A549 (cell line): ENCODE data around the gene STRADA. TPM values are rescaled to one million over a fixed set of nuclear protein-coding genes. Genes with fewer than 3 reads are reported as not detected.

Source experiments
- ATAC-seq, 2 experiments: fragments of 200-7000 bp in 1 of 2; fragments of >200 bp in 1 of 2; cut with Nextera tagmentation in 1 of 2; cut with Tn5 transposase in 1 of 2; 3 replicates each; pipeline versions ENCODE4 v1.8.0 to v1.9.1; 2018 to 2020; ENCODE audit warnings: mild to moderate bottlenecking in 1 of 2, moderate library complexity in 1 of 2
- CTCF ChIA-PET: fragments of 300-600 bp; sonication (Branson Sonifier 250); formaldehyde crosslinking; extraction: SDS; loops from one replicate; lab custom pipeline; 2021; ENCODE audit warnings: antibody characterized with exemption, inconsistent platforms; lab: Yijun Ruan, JAX
- POLR2A ChIA-PET: fragments of 350-600 bp; formaldehyde crosslinking; extraction: SDS; loops from one replicate; lab custom pipeline; 2021; ENCODE audit warnings: antibody characterized with exemption, inconsistent platforms; lab: Yijun Ruan, JAX
- DNase-seq, 2 experiments: peaks; one replicate each; pipeline versions ENCODE4 v3.0.0 to v3.0.0-alpha.2; 2011 to 2016; ENCODE audit warnings: low read depth in 1 of 2, low spot score in 1 of 2
- FAIRE-seq: peaks from 2 replicates; lab custom pipeline; 2011; peaks lifted over from hg19 to GRCh38; lab: Jason Lieb, UNC
- H3K27ac ChIP-seq, 2 experiments: fragments of >200 bp; sonication (Bioruptor Twin); formaldehyde crosslinking; 3 replicates each; pipeline ENCODE4 v1.5.1; 2016 to 2017
- H3K4me1 ChIP-seq: fragments of >200 bp; sonication (Bioruptor Twin); formaldehyde crosslinking; 3 replicates; pipeline ENCODE4 v1.6.1; 2016
- H3K4me2 ChIP-seq: fragments of >200 bp; sonication (Bioruptor Twin); formaldehyde crosslinking; 3 replicates; pipeline ENCODE4 v1.6.1; 2016
- H3K4me3 ChIP-seq: fragments of >200 bp; sonication (Bioruptor Twin); formaldehyde crosslinking; 3 replicates; pipeline ENCODE4 v1.5.1; 2016
- H3K9me3 ChIP-seq: fragments of >200 bp; sonication (Bioruptor Twin); formaldehyde crosslinking; 3 replicates; pipeline ENCODE4 v1.6.1; 2016
- CHD2 ChIP-seq: fragments of 150-350 bp; IDR thresholded peaks from 2 replicates; pipeline ENCODE4 v1.6.1; 2014; ENCODE audit warnings: low read length; ENCODE audit not compliant: partially characterized antibody
- FOSL2 ChIP-seq, 2 experiments: fragments of 450-650 bp in 1 of 2; fragments of >200 bp in 1 of 2; sonication (Bioruptor Twin) in 1 of 2; formaldehyde crosslinking; IDR thresholded peaks; 2 replicates each; pipeline versions ENCODE4 v1.5.0 to v1.6.1; 2016 to 2020; ENCODE audit warnings: mild to moderate bottlenecking in 1 of 2, moderate library complexity in 1 of 2
- FOXS1 ChIP-seq: fragments of 250-450 bp; sonication (Bioruptor Pico); IDR thresholded peaks from 2 replicates; pipeline ENCODE4 v1.5.0; 2020; ENCODE audit warnings: mild to moderate bottlenecking, moderate library complexity
- HDAC2 ChIP-seq: fragments of 200-600 bp; sonication (generic); IDR thresholded peaks from 2 replicates; pipeline ENCODE4 v1.6.1; 2016
- HOXA7 ChIP-seq: fragments of 250-450 bp; sonication (Bioruptor Pico); IDR thresholded peaks from 2 replicates; pipeline ENCODE4 v1.5.0; 2020; ENCODE audit warnings: mild to moderate bottlenecking, moderate library complexity
- HOXB13 ChIP-seq: fragments of 250-450 bp; sonication (Bioruptor Pico); IDR thresholded peaks from 2 replicates; pipeline ENCODE4 v1.5.0; 2020; ENCODE audit warnings: low read depth, mild to moderate bottlenecking, moderate library complexity
- KDM1A ChIP-seq: fragments of 200-600 bp; sonication (generic); IDR thresholded peaks from 2 replicates; pipeline ENCODE4 v1.6.1; 2016; ENCODE audit warnings: low read depth, mild to moderate bottlenecking
- KDM5A ChIP-seq: fragments of 200-600 bp; sonication (generic); IDR thresholded peaks from 2 replicates; pipeline ENCODE4 v1.6.1; 2016; ENCODE audit warnings: antibody characterized with exemption, mild to moderate bottlenecking
- MAFK ChIP-seq: fragments of 450-650 bp; IDR thresholded peaks from 2 replicates; pipeline ENCODE4 v1.6.1; 2014; ENCODE audit not compliant: partially characterized antibody
- MAX ChIP-seq: IDR thresholded peaks from 2 replicates; pipeline ENCODE4 v1.6.1; 2012
- MAZ ChIP-seq: fragments of 150-350 bp; IDR thresholded peaks from 2 replicates; pipeline ENCODE4 v1.6.1; 2014; ENCODE audit warnings: antibody characterized with exemption, low read depth, low read length, borderline replicate concordance
- MYC ChIP-seq: IDR thresholded peaks from 2 replicates; pipeline ENCODE4 v1.6.1; 2012; ENCODE audit warnings: mild to moderate bottlenecking, inconsistent platforms, low read length, improper control_type of control experiment, borderline replicate concordance
- NFE2L2 ChIP-seq: fragments of 150-350 bp; conservative IDR thresholded peaks from 2 replicates; pipeline ENCODE4 v1.6.1; 2014; ENCODE audit warnings: low read length
- NPAS2 ChIP-seq: fragments of 250-450 bp; sonication (Bioruptor Pico); IDR thresholded peaks from 2 replicates; pipeline ENCODE4 v1.8.0; 2022; ENCODE audit warnings: mild to moderate bottlenecking, moderate library complexity, borderline replicate concordance
- POLR2A ChIP-seq: IDR thresholded peaks from 2 replicates; pipeline ENCODE4 v1.6.1; 2012; ENCODE audit warnings: mild to moderate bottlenecking, low read length
- RAD21 ChIP-seq, 2 experiments: fragments of >200 bp in 1 of 2; sonication (Bioruptor Twin) in 1 of 2; formaldehyde crosslinking in 1 of 2; IDR thresholded peaks in 1 of 2; conservative IDR thresholded peaks in 1 of 2; 2 replicates in 1 of 2; 3 replicates in 1 of 2; pipeline ENCODE4 v1.6.1; 2012 to 2018; ENCODE audit warnings: inconsistent platforms in 1 of 2
- RCOR1 ChIP-seq: fragments of 150-350 bp; IDR thresholded peaks from 2 replicates; pipeline ENCODE4 v1.6.1; 2014; ENCODE audit warnings: antibody characterized with exemption, low read length, low read depth
- REST ChIP-seq: fragments of 200-600 bp; sonication (generic); IDR thresholded peaks from 2 replicates; pipeline ENCODE4 v1.6.1; 2016; ENCODE audit warnings: antibody characterized with exemption, mild to moderate bottlenecking, moderate library complexity
- ZC3H11A ChIP-seq: fragments of 450-650 bp; IDR thresholded peaks from 2 replicates; pipeline ENCODE4 v1.6.1; 2014; ENCODE audit warnings: antibody characterized with exemption, mild to moderate bottlenecking
- ZNF302 ChIP-seq: fragments of 250-450 bp; sonication (Bioruptor Pico); IDR thresholded peaks from 2 replicates; pipeline ENCODE4 v1.9.0; 2021; ENCODE audit warnings: inconsistent platforms, mild to moderate bottlenecking, moderate library complexity
- WGBS: methylation state at CpG from one replicate; pipeline ENCODE4 v1.1.6; 2017; ENCODE audit errors: missing lambda C conversion rate; 5-methylcytosine and 5-hydroxymethylcytosine counted together
- polyA plus RNA-seq, 4 experiments: library from polyadenylated mRNA; depleted of rRNA in 3 of 4; stranded (reverse); fragments of >200 nt; fragmentation: RNase III in 1 of 4; extraction: RNeasy Plus Mini Kit Qiagen cat#74134 plus additional on column Dnase treatment in 1 of 4; gene quantifications; 2 replicates in 3 of 4; 3 replicates in 1 of 4; pipeline ENCODE4 v1.2.3, GENCODE V29; 2011 to 2017
- TF ChIP-seq, protein P1 (sequence below): fragments of >200 bp; sonication (Bioruptor Twin); formaldehyde crosslinking; IDR thresholded peaks from 3 replicates; pipeline ENCODE4 v1.6.1; 2016

The STRADA gene
- polyA plus RNA-seq, 2 of the 4 experiments (the other 2 are of a cell fraction): 30.3 to 33.0 TPM

DNA sequence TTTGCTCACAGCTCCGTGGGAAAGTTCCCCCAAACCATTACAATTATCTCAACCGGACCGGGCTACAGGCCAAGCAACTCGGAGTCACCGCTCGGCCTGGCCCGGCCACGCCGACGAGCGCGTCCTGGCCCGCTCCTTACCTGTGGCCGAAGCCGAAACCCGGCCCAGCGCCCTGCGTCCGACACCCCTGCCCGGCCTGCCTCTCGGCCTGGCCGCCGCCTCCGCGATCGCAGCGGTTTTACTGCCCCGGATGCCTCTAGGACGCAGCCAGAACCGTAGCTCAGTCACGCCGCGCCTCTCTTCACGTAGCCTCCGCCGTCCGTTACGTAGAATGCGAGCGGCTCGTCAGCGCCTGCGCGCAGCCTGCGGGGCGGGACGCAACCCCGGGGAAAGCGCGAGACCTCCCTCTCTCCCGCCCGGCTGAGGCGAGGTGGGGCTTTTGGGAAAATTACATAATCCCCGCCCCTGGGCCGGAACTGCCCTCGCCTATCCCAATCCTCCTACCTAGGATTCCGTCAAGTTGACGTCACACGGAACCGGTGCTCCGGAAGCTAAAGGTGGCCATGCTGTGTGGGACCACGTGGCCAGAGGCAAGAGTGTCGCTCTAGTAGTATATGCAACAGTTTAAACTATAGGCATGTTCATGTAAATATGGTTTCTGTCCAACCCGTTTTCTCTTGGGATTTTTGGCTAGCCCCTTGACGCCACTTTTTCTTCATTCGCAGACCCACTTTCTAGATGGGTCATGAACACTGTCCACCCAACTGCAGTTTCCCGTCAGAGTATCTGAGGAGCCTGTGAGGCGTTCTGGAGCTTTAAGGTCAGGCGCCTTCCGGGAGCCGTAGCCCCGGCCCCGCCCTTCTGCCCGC is 31.9 kb upstream of the STRADA start, which contains the start of gene CCDC47 (continued):
- TF ChIP-seq REST: peak; percentile 83
- peak; percentile 100 for TF ChIP-seq MYC
- TF ChIP-seq NFE2L2: no peak
- TF ChIP-seq HOXA7: peak; percentile 46; the same call in 1 of the 2 replicates
- TF ChIP-seq CHD2: peak; percentile 85
- no peak for TF ChIP-seq NPAS2 (CRISPR knock-in tag)
- TF ChIP-seq FOSL2 (IDR thresholded peaks at IDR 0.05): no peak
- peak; percentile 7; the same call in 1 of the 2 replicates for TF ChIP-seq FOSL2 (CRISPR knock-in tag; IDR thresholded peaks at IDR 0.05)
- no peak; the same call in 1 of the 2 replicates for TF ChIP-seq RCOR1
- TF ChIP-seq RAD21 (conservative IDR thresholded peaks at IDR 0.05 in 1 of 2, IDR thresholded peaks at IDR 0.05 in 1 of 2): no peak
- no peak for TF ChIP-seq KDM1A
- no peak for TF ChIP-seq ZNF302 (CRISPR knock-in tag)
- TF ChIP-seq HDAC2: no peak
- TF ChIP-seq MAZ: 0 out of 2 replicates have a peak, but pooled peaks have one; percentile 3
- peak; percentile 100 for TF ChIP-seq MAX
- TF ChIP-seq ZC3H11A: no peak
- TF ChIP-seq HOXB13 (CRISPR knock-in tag): no peak
- TF ChIP-seq POLR2A: peak; percentile 94
- TF ChIP-seq, protein P1, sequence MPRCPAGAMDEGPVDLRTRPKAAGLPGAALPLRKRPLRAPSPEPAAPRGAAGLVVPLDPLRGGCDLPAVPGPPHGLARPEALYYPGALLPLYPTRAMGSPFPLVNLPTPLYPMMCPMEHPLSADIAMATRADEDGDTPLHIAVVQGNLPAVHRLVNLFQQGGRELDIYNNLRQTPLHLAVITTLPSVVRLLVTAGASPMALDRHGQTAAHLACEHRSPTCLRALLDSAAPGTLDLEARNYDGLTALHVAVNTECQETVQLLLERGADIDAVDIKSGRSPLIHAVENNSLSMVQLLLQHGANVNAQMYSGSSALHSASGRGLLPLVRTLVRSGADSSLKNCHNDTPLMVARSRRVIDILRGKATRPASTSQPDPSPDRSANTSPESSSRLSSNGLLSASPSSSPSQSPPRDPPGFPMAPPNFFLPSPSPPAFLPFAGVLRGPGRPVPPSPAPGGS: peak; percentile 94
- TF ChIP-seq, all 56 proteins: peak for 22

DNA sequence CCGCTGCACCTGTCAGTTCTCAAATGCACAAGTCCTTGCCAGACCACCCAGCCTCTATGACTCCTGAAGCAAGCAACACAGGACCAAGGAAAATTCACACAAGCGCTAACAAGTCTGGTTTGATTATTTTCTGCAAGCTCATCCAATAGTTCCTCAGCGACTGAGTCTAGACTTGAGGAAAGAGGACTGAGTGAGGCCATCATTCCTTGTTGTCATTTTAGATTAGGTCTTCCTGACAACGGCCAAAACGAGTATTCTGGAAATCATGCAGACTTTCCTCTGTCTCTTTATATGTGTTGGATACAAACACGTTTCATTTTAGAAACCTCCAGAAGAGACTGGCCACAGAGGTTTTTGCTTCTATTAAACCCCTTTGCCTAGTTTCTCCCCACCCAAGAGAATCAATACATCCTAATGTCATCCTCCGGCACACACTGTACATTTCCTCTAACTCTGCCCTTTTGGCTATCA is 31.2 kb upstream of the STRADA start:
- peak overlapping the region; percentile 82 to 98 for H3K27ac ChIP-seq
- DNase-seq (peak in 1 of 2 experiments; percentile 34), ATAC-seq (no peak), FAIRE-seq (no peak)
- CTCF ChIA-PET: interaction anchor here (1.0 to 1.6 kb wide), 7 partner anchors 7 to 61 kb away, joined by 3 to 4 read pairs (median 3); no protein-coding TSS in a partner anchor
- peaks cover 26% of the 10 kb centered on the region for H3K4me1 ChIP-seq
- peak overlapping the region; percentile 71 for H3K4me3 ChIP-seq
- POLR2A ChIA-PET: interaction anchor here (0.8 to 2.7 kb wide), 19 partner anchors 9 to 373 kb away, joined by 3 to 35 read pairs (median 8); partner anchors contain the start of genes MAP3K3, SMARCD2, STRADA and TACO1
- TF ChIP-seq KDM5A: no peak
- no peak for TF ChIP-seq FOXS1
- peak; percentile 53 for TF ChIP-seq MAFK
- 5% methylated on average over 7 of the region's 7 CpGs for WGBS
- H3K9me3 ChIP-seq: no peaks in the 10 kb centered on the region
- peak overlapping the region; percentile 97 for H3K4me2 ChIP-seq
